Endothelial cell (in vitro differentiated cells): ENCODE measurements around the gene B4GALNT2. TPM values are rescaled to one million over a fixed set of nuclear protein-coding genes. Genes with fewer than 3 reads are reported as not detected.

Experiments used
- DNase-seq: peaks from one replicate; pipeline ENCODE4 v3.0.0; 2021; ENCODE audit warnings: low spot score
- H3K27ac Mint-ChIP-seq: one replicate; pipeline ENCODE4 v1.8.0; 2021; ENCODE audit warnings: mixed read lengths, inconsistent platforms; ENCODE audit not compliant: unreplicated experiment
- H3K27me3 Mint-ChIP-seq: one replicate; pipeline ENCODE4 v1.8.0; 2021; ENCODE audit warnings: mild to moderate bottlenecking, moderate library complexity, mixed read lengths, inconsistent platforms; ENCODE audit not compliant: unreplicated experiment
- H3K36me3 Mint-ChIP-seq: one replicate; pipeline ENCODE4 v1.8.0; 2021; ENCODE audit warnings: mild to moderate bottlenecking, low read depth, mixed read lengths, inconsistent platforms; ENCODE audit not compliant: unreplicated experiment
- H3K4me1 Mint-ChIP-seq: one replicate; pipeline ENCODE4 v1.8.0; 2021; ENCODE audit warnings: mild to moderate bottlenecking, mixed read lengths, inconsistent platforms; ENCODE audit not compliant: unreplicated experiment
- H3K4me3 Mint-ChIP-seq: one replicate; pipeline ENCODE4 v1.8.0; 2021; ENCODE audit warnings: mild to moderate bottlenecking, mixed read lengths, inconsistent platforms; ENCODE audit not compliant: unreplicated experiment
- H3K9me3 Mint-ChIP-seq: one replicate; pipeline ENCODE4 v1.8.0; 2021; ENCODE audit warnings: mixed read lengths, inconsistent platforms; ENCODE audit not compliant: unreplicated experiment
- total RNA-seq: library from RNA; stranded (reverse); fragmentation: NEBNext Ultra II Directional; extraction: Animal tissue kit (Norgen Biotek cat#: 25700); gene quantifications from one replicate; pipeline ENCODE4 v1.2.1, GENCODE V29; 2021; ENCODE audit not compliant: unreplicated experiment
- TF ChIP-seq, protein P1 (sequence below): fragments of 200-600 bp; sonication (generic); IDR thresholded peaks from one replicate; pipeline ENCODE4 v1.5.0; 2021; ENCODE audit warnings: antibody characterized with exemption; ENCODE audit not compliant: unreplicated experiment

B4GALNT2 gene
- total RNA-seq, 1 donor from 2014 or later, result not detected

DNA sequence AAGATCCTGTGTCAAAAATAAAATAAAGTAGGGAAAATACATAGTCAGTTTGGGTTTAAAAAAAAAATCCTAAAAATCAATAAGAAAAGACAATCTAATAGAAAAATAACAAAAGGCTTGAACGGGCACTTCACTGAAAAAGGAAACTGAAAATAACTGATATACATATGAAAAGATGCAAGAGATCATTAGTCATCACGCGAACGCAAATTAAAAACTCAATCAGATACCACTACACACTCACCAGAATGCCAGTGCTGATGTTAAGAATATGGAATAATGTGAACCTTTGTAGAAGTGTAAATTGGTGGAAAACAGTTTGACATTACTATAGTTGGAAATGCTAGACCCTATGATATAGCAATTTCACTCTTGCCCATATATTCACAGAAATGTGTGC lies 63.2 kb downstream of the B4GALNT2 start:
- Mint-ChIP-seq H3K9me3 (no peaks in the 10 kb centered on the region), H3K36me3 (peaks cover 9% of the 10 kb centered on the region), H3K4me3 (no peak overlapping the region), H3K27ac (no peak overlapping the region), H3K27me3 (peaks cover 16% of the 10 kb centered on the region), H3K4me1 (peaks cover 16% of the 10 kb centered on the region)
- no peak for DNase-seq
- TF ChIP-seq, protein P1, sequence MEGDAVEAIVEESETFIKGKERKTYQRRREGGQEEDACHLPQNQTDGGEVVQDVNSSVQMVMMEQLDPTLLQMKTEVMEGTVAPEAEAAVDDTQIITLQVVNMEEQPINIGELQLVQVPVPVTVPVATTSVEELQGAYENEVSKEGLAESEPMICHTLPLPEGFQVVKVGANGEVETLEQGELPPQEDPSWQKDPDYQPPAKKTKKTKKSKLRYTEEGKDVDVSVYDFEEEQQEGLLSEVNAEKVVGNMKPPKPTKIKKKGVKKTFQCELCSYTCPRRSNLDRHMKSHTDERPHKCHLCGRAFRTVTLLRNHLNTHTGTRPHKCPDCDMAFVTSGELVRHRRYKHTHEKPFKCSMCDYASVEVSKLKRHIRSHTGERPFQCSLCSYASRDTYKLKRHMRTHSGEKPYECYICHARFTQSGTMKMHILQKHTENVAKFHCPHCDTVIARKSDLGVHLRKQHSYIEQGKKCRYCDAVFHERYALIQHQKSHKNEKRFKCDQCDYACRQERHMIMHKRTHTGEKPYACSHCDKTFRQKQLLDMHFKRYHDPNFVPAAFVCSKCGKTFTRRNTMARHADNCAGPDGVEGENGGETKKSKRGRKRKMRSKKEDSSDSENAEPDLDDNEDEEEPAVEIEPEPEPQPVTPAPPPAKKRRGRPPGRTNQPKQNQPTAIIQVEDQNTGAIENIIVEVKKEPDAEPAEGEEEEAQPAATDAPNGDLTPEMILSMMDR, result no peak

DNA sequence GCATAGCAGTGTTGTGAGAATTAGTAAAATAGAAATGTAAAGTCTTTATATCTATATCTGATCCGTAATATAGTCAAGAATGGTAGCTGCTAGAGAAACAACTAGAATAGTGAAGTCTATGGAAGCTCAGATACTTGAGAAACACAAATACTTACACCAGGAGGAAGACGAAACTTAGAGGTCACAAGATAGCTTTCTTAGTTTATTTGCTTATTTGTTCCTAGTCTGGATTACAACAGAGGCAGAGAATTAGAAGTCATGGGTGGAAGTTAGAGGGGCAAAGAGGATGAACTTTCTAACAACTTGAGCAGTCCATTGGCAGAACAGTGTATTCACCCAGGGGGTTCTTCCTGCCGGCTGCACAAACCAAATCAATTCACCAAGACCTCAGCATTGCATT lies 64.0 kb downstream of the B4GALNT2 start:
- peaks cover 15% of the 10 kb centered on the region for H3K4me1 Mint-ChIP-seq
- H3K27ac Mint-ChIP-seq, result no peak overlapping the region
- H3K4me3 Mint-ChIP-seq, result no peak overlapping the region
- DNase-seq, result no peak
- peaks cover 7% of the 10 kb centered on the region for H3K36me3 Mint-ChIP-seq
- TF ChIP-seq, protein P1, result no peak
- H3K27me3 Mint-ChIP-seq, result peaks cover 15% of the 10 kb centered on the region
- H3K9me3 Mint-ChIP-seq, result no peaks in the 10 kb centered on the region

DNA sequence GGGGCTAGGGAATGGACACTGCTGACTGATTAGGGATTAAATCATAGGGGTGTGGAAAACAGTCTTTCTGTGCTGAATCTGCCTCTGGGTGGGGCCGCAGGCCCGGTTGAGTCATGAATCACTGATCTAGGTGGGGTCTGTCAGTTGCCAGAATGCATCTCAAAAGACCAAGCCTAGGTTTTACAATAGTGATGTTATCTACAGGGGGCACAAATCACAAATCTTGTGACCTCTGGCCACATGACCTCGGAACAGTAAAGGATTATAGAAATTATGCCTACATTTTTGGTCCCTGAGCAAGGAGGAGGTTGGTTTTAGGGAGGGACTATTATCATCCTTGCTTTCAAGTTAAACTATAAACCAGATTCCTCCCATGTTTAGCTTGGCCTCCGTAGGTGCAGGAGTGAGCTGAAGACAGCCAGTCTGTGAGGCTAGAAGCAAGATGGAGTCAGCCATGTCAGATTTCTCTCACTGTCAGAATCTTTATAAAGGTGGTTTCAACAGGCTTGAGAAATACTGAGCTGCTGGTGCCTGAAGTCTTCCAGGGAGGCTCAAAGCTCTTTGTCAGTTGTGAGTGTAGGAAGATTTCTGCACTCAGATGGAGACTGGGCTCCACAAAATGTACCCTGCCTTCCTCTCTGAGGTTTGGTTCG lies 64.9 kb downstream of the B4GALNT2 start:
- TF ChIP-seq, protein P1, result no peak
- Mint-ChIP-seq H3K4me1 (peaks cover 18% of the 10 kb centered on the region), H3K4me3 (no peak overlapping the region), H3K27me3 (peaks cover 9% of the 10 kb centered on the region), H3K9me3 (no peaks in the 10 kb centered on the region), H3K27ac (no peak overlapping the region), H3K36me3 (peaks cover 10% of the 10 kb centered on the region)
- DNase-seq, result no peak

DNA sequence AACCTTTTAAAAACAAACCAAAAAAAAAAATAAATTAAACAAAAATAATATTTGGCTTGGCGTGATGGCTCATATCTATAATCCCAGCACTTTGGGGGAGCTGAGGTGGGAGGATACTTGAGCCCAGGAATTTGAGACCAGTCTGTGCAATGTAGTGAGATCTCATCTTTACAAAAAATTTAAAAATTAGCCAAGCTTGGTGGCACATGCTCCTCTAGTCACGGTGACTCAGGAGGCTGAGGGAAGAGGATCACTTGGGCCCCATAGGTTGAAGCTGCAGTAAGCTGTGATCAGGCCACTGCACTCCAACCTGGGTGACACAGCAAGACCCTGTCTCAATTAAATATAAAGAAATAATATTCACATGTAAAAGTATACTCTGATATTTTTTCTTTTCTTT lies 65.6 kb downstream of the B4GALNT2 start:
- TF ChIP-seq, protein P1, result no peak
- H3K9me3 Mint-ChIP-seq, result no peaks in the 10 kb centered on the region
- DNase-seq, result no peak

DNA sequence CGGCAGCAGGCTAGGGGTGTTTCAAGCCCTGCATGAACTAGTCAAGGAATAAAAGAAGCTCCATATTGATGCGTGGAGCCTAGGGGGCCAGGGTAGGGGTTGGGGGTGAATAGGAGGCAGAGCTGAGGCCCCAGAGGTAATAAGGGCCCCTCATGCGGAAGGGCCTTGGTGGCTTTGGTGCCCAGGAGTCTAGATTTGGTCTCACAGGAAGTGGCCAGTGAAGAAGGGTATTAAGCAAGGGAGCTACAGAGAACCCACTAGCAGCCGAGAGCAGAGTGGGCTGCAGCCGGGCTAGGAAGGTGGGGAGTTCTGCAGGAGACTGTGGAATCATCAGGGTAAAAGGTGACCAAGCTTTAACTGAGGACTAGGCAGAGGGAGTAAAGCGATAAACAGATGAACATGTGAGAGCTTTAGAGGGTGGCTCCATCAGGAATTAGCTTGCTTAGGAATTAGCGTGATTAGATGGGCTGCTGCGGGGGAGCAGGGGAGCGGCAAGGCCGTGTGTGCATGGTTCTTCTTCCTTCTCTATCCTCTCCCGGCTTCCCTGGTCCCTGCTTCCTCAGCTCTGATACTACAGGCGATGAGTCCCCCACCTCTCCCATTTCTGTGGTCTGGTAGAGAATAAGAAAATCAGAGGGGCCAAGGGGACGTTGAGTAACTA lies 68.0 kb downstream of the B4GALNT2 start:
- no peaks in the 10 kb centered on the region for H3K9me3 Mint-ChIP-seq
- no peak overlapping the region for H3K4me3 Mint-ChIP-seq
- DNase-seq, result no peak
- H3K4me1 Mint-ChIP-seq, result peaks cover 6% of the 10 kb centered on the region
- H3K27me3 Mint-ChIP-seq, result peaks cover 1% of the 10 kb centered on the region
- no peak overlapping the region for H3K27ac Mint-ChIP-seq
- peaks cover 7% of the 10 kb centered on the region for H3K36me3 Mint-ChIP-seq
- TF ChIP-seq, protein P1, result no peak

More for the DNA sequence above, 65.6 kb downstream of the B4GALNT2 start:
- Mint-ChIP-seq H3K27ac (no peak overlapping the region), H3K27me3 (peaks cover 4% of the 10 kb centered on the region), H3K36me3 (peaks cover 7% of the 10 kb centered on the region), H3K4me3 (no peak overlapping the region), H3K4me1 (peaks cover 15% of the 10 kb centered on the region)
